HFFc6 (cell line): ENCODE measurements around the gene RANGAP1. TPM values are rescaled to one million over a fixed set of nuclear protein-coding genes. Genes with fewer than 3 reads are reported as not detected.

Experiments used
- DNase-seq: peaks from one replicate; pipeline ENCODE4 v3.0.0-alpha.2; 2018
- H3K27ac Mint-ChIP-seq: 2 replicates; pipeline ENCODE4 v1.8.0; 2020; ENCODE audit warnings: mild to moderate bottlenecking, mixed read lengths
- H3K27me3 Mint-ChIP-seq: 2 replicates; pipeline ENCODE4 v1.8.0; 2021; ENCODE audit warnings: mild to moderate bottlenecking, moderate library complexity, mixed read lengths; ENCODE audit not compliant: insufficient read depth
- H3K36me3 Mint-ChIP-seq: 2 replicates; pipeline ENCODE4 v1.8.0; 2021; ENCODE audit warnings: low read depth, mixed read lengths
- H3K4me1 Mint-ChIP-seq: 2 replicates; pipeline ENCODE4 v1.8.0; 2020; ENCODE audit warnings: low read depth, mixed read lengths
- H3K4me3 Mint-ChIP-seq: 2 replicates; pipeline ENCODE4 v1.8.0; 2020; ENCODE audit warnings: mild to moderate bottlenecking, moderate library complexity, mixed read lengths
- H3K9me3 Mint-ChIP-seq: 2 replicates; pipeline ENCODE4 v1.8.0; 2020; ENCODE audit warnings: mild to moderate bottlenecking, mixed read lengths
- total RNA-seq, 6 experiments: library from RNA; stranded (reverse); fragmentation: NEBNext Ultra II Directional; extraction: Animal tissue kit (Norgen Biotek cat#: 25700); gene quantifications; 2 replicates in 1 of 6; 3 replicates in 5 of 6; pipeline ENCODE4 v1.2.3, GENCODE V29; 2021
- TF ChIP-seq, protein P1 (sequence below): fragments of 200-600 bp; sonication (generic); IDR thresholded peaks from 2 replicates; pipeline ENCODE4 v1.5.0; 2021; ENCODE audit warnings: antibody characterized with exemption, mild to moderate bottlenecking

Gene RANGAP1
- total RNA-seq, 6 experiments from 2014 or later: 215 to 249 (median 227) TPM

GRCh38 chr22:41314821-41315220 is 28.8 kb upstream of the RANGAP1 start:
- peaks cover 10% of the 10 kb centered on the region for H3K4me1 Mint-ChIP-seq
- H3K4me3 Mint-ChIP-seq: no peak overlapping the region
- no peak overlapping the region for H3K27ac Mint-ChIP-seq
- no peaks in the 10 kb centered on the region for H3K9me3 Mint-ChIP-seq
- peaks cover 14% of the 10 kb centered on the region for H3K36me3 Mint-ChIP-seq
- no peak for DNase-seq
- H3K27me3 Mint-ChIP-seq: peaks cover 5% of the 10 kb centered on the region
- TF ChIP-seq, protein P1, sequence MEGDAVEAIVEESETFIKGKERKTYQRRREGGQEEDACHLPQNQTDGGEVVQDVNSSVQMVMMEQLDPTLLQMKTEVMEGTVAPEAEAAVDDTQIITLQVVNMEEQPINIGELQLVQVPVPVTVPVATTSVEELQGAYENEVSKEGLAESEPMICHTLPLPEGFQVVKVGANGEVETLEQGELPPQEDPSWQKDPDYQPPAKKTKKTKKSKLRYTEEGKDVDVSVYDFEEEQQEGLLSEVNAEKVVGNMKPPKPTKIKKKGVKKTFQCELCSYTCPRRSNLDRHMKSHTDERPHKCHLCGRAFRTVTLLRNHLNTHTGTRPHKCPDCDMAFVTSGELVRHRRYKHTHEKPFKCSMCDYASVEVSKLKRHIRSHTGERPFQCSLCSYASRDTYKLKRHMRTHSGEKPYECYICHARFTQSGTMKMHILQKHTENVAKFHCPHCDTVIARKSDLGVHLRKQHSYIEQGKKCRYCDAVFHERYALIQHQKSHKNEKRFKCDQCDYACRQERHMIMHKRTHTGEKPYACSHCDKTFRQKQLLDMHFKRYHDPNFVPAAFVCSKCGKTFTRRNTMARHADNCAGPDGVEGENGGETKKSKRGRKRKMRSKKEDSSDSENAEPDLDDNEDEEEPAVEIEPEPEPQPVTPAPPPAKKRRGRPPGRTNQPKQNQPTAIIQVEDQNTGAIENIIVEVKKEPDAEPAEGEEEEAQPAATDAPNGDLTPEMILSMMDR: no peak

GRCh38 chr22:41311487-41311886 is 25.5 kb upstream of the RANGAP1 start:
- Mint-ChIP-seq H3K36me3 (peaks cover 32% of the 10 kb centered on the region), H3K27me3 (no peaks in the 10 kb centered on the region; the same call in 1 of the 2 replicates), H3K27ac (peak overlapping the region; percentile 45; the same call in 1 of the 2 replicates), H3K9me3 (no peaks in the 10 kb centered on the region), H3K4me1 (peaks cover 29% of the 10 kb centered on the region), H3K4me3 (no peak overlapping the region)
- TF ChIP-seq, protein P1: no peak
- DNase-seq: no peak

DNA sequence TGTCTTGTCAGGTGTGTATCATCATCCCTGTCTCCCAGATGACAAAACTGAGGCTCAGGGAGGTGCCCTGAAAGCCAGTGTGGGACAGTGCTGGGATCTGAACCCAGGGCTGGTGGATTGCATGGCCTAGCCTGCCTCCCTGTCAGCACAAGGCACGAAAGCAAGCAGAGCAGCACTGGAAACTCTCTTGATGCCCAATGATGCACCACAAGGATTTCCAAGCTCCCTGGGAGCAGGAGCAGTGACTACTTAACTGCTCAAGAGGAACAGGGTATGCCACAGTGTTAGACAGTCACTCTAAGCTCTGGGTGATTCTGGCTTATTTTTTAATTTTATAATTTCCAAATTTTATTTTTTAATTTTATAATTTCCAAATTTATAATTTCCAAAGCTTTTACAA is 24.3 kb upstream of the RANGAP1 start:
- no peak overlapping the region for H3K27ac Mint-ChIP-seq
- no peaks in the 10 kb centered on the region; the same call in 1 of the 2 replicates for H3K27me3 Mint-ChIP-seq
- peaks cover 39% of the 10 kb centered on the region for H3K36me3 Mint-ChIP-seq
- no peaks in the 10 kb centered on the region; the same call in 1 of the 2 replicates for H3K9me3 Mint-ChIP-seq
- DNase-seq: no peak
- H3K4me1 Mint-ChIP-seq: peaks cover 37% of the 10 kb centered on the region
- H3K4me3 Mint-ChIP-seq: no peak overlapping the region
- TF ChIP-seq, protein P1: no peak

GRCh38 chr22:41308544-41308947 is 22.6 kb upstream of the RANGAP1 start:
- Mint-ChIP-seq H3K27me3 (no peaks in the 10 kb centered on the region; the same call in 1 of the 2 replicates), H3K27ac (peak overlapping the region; percentile 95), H3K4me1 (peaks cover 50% of the 10 kb centered on the region), H3K36me3 (peaks cover 49% of the 10 kb centered on the region), H3K4me3 (no peak overlapping the region), H3K9me3 (no peaks in the 10 kb centered on the region; the same call in 1 of the 2 replicates)
- TF ChIP-seq, protein P1: no peak
- no peak for DNase-seq

DNA sequence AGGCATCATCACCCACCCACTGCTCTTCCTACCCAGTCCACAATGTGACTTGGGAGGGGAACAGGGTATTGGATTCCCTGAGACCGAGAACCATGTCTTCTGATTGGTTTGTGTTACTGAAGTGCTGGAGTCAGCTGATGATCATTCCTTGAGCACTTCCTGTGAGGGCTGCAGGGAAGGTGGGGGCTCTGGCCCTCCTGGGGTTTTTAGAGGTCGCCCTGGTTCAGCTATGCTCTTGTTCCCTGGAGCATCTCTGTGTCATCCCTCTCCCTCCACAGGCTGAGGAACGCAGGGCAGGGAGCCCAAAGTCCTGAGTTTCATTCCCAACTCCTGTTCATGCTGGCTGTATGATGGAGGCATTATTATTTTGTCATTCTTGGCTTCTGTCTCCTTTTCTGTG is 22.1 kb upstream of the RANGAP1 start:
- H3K36me3 Mint-ChIP-seq: peaks cover 49% of the 10 kb centered on the region
- no peaks in the 10 kb centered on the region; the same call in 1 of the 2 replicates for H3K27me3 Mint-ChIP-seq
- H3K27ac Mint-ChIP-seq: peak overlapping the region; percentile 95
- H3K4me3 Mint-ChIP-seq: peak overlapping the region; percentile 65
- peaks cover 55% of the 10 kb centered on the region for H3K4me1 Mint-ChIP-seq
- no peaks in the 10 kb centered on the region; the same call in 1 of the 2 replicates for H3K9me3 Mint-ChIP-seq
- DNase-seq: peak; percentile 86
- TF ChIP-seq, protein P1: no peak
